ENCODE measurements around the gene MRPL49. TPM values are rescaled to one million over a fixed set of nuclear protein-coding genes. Genes with fewer than 3 reads are reported as not detected.

MRPL49 gene
- total and polyA plus RNA-seq, 2 of the 13 experiments (the other 11 are each of a cell fraction or from before 2014, with no cell fraction given), result 39.2 to 53.3 TPM

DNA sequence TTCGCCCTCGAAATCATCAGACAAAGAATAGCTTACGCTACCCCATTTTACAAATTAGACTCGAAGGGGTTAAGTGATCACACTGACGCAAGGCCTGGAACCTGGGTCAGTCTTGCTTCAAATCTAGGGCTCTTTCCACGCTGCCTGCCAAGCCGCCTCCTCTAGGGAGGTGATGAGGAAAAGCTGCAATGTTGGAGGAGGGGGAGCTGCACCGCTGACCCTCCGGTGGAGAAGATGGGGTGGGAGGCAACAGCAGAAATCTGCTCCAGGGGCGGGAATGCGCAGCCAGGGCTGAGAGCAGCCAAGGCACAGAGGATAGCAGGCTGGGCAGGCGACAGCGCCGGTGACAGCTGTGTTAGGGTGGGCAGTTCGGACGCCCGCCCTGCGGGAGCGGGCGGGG is 11.6 kb downstream of the MRPL49 start:
- intact Hi-C loops (cut with micrococcal nuclease; ENCODE audit: unreplicated experiment) (no loop called here), in situ Hi-C loops (cut with HindIII; ENCODE audit: extremely low pct_ligation_motif_present, low pct_unique_long_range_greater_than_20kb) (no loop called here)
- ATAC-seq (no peak), FAIRE-seq (no peak), DNase-seq (ENCODE audit: low spot score) (no peak)
- H3K27ac ChIP-seq (ENCODE audit: extremely low read length, insufficient read depth, low read length), result peak overlapping the region; percentile 96
- no peak overlapping the region for H2AFZ ChIP-seq (ENCODE audit: low read length)
- ChIA-PET CTCF (ENCODE audit: low intra/inter-chr PET ratio, low total read pairs) (interaction anchor here (1.3 kb wide), 1 partner anchor 47 kb away, joined by 3 read pairs; no protein-coding TSS in a partner anchor), POLR2A (interaction anchor here (1.7 to 5.1 kb wide), 7 partner anchors 11 to 224 kb away, joined by 5 to 105 read pairs (median 53); partner anchors contain the start of genes CAPN1, FAU, MRPL49 and TM7SF2)
- no TSS peak for BruUV-seq (replicated peaks)
- WGBS (ENCODE audit: low lambda C conversion rate), result 0% methylated on average over 8 of the region's 20 CpGs
- no peaks in the 10 kb centered on the region; a peak in 1 of 5 replicates for H3K27me3 ChIP-seq (ENCODE audit: control insufficient read depth in 1 of 2, insufficient read depth in 2 of 2, low read length in 2 of 2)
- H3K79me2 ChIP-seq (ENCODE audit: insufficient read depth, low read length), result peaks cover 26% of the 10 kb centered on the region
- H3K36me3 ChIP-seq (replicated peaks in 1 of 2; ENCODE audit: control insufficient read depth in 1 of 2, insufficient read depth in 2 of 2, low read length in 2 of 2), result peaks cover 27 to 39% of the 10 kb centered on the region in 2 experiments
- peak overlapping the region; percentile 85 to 94 (median 92) for H3K4me3 ChIP-seq (replicated peaks in 1 of 3; ENCODE audit: insufficient read depth in 1 of 3, low read depth in 2 of 3, low read length in 3 of 3)
- peaks cover 25% of the 10 kb centered on the region for H3K4me1 ChIP-seq (ENCODE audit: insufficient read depth, low read length)
- H3K9ac ChIP-seq (ENCODE audit: insufficient read depth, low read depth, low read length), result peak overlapping the region; percentile 96
- H4K20me1 ChIP-seq (ENCODE audit: insufficient read depth, low read length), result peaks cover 17% of the 10 kb centered on the region
- H3K4me2 ChIP-seq (ENCODE audit: low read depth, low read length), result peak overlapping the region; percentile 92
- no peaks in the 10 kb centered on the region for H3K9me3 ChIP-seq (ENCODE audit: low read length)
- TF ChIP-seq ZNF296 (CRISPR knock-in tag; conservative IDR thresholded peaks at IDR 0.05) (0 out of 2 replicates have a peak, but pooled peaks have one; percentile 10), JARID2 (CRISPR knock-in tag; IDR thresholded peaks at IDR 0.05; ENCODE audit: insufficient replicate concordance) (no peak), TBX3 (IDR thresholded peaks at IDR 0.05; ENCODE audit: borderline replicate concordance) (no peak), ZNF382 (CRISPR knock-in tag; IDR thresholded peaks at IDR 0.05; ENCODE audit: borderline replicate concordance) (no peak), ZNF660 (CRISPR knock-in tag; IDR thresholded peaks at IDR 0.05; ENCODE audit: borderline replicate concordance, low read depth) (no peak), NFE2L1 (CRISPR knock-in tag; IDR thresholded peaks at IDR 0.05; ENCODE audit: borderline replicate concordance) (no peak), ZNF777 (CRISPR knock-in tag; IDR thresholded peaks at IDR 0.05) (no peak), TCF7L2 (IDR thresholded peaks at IDR 0.05; ENCODE audit: low read depth, low read length) (no peak), ZNF558 (CRISPR knock-in tag; IDR thresholded peaks at IDR 0.05; ENCODE audit: borderline replicate concordance) (no peak), KLF16 (CRISPR knock-in tag; IDR thresholded peaks at IDR 0.05) (no peak), SKI (IDR thresholded peaks at IDR 0.05; ENCODE audit: partially characterized antibody) (no peak), ZBTB49 (CRISPR knock-in tag; IDR thresholded peaks at IDR 0.05; ENCODE audit: borderline replicate concordance) (no peak), PBX3 (CRISPR knock-in tag; IDR thresholded peaks at IDR 0.05; ENCODE audit: borderline replicate concordance) (no peak), ZSCAN12 (CRISPR knock-in tag; IDR thresholded peaks at IDR 0.05) (no peak), ZNF33A (CRISPR knock-in tag; IDR thresholded peaks at IDR 0.05; ENCODE audit: borderline replicate concordance) (no peak), NBN (conservative IDR thresholded peaks at IDR 0.05) (no peak), NFIB (CRISPR knock-in tag; IDR thresholded peaks at IDR 0.05; ENCODE audit: borderline replicate concordance) (no peak), KDM4B (CRISPR knock-in tag; IDR thresholded peaks at IDR 0.05) (no peak), EZH2 (conservative IDR thresholded peaks at IDR 0.05; ENCODE audit: low read depth, low read length) (no peak), ZNF326 (CRISPR knock-in tag; IDR thresholded peaks at IDR 0.05; ENCODE audit: borderline replicate concordance) (no peak), ZC3H13 (CRISPR knock-in tag; IDR thresholded peaks at IDR 0.05) (no peak; the same call in 1 of the 2 replicates)
- TF ChIP-seq, protein P1, sequence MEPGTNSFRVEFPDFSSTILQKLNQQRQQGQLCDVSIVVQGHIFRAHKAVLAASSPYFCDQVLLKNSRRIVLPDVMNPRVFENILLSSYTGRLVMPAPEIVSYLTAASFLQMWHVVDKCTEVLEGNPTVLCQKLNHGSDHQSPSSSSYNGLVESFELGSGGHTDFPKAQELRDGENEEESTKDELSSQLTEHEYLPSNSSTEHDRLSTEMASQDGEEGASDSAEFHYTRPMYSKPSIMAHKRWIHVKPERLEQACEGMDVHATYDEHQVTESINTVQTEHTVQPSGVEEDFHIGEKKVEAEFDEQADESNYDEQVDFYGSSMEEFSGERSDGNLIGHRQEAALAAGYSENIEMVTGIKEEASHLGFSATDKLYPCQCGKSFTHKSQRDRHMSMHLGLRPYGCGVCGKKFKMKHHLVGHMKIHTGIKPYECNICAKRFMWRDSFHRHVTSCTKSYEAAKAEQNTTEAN (CRISPR knock-in tag; conservative IDR thresholded peaks at IDR 0.05), result no peak

All from HepG2 (cell line).